Epidermal melanocyte (primary cell): ENCODE measurements around the gene HIPK2.

ENCODE experiments used
- DNase-seq: peaks from one replicate; pipeline ENCODE4 v3.0.0; 2011; ENCODE audit warnings: low spot score; ENCODE audit not compliant: insufficient read length

HIPK2 gene

DNA sequence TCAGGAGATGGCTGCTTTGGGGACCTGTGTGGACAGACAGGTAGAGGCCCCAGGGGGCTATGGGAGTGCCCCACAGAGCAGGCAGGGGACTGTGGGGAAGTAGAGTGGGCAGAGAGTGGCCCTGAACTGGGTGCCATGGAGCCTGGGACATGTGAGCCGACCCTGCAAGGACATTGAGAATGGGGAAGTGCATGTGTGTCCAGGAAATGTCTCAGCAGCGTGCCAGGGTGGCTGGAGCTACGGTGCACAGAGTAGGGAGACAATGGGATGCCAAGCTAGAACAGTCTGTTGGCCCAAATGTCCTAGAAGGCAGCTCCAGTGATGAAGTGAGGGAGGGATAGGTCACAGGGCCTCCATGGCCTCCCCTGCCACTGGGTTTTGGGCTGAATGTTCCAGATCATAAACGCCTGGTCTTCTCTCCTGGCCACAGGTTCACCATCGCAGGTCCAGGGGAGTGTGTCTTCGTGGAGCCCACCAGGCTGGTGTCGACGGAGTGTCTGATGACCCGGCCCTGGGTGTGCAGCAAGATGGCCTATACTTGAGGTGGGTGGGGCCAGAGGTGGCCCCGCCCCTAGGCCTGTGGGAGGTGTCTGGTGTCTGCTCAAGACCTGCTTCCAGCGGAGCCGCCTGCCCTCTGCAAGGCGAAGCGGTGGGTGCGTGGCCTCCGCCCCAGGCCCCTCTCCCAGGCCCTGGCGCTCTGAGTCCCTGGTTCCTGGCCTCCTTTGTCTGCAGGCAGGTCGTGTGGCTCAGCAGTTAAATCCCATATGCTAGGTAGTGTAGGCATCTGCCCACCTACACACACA is 233.8 kb downstream of the HIPK2 start:
- DNase-seq: no peak

DNA sequence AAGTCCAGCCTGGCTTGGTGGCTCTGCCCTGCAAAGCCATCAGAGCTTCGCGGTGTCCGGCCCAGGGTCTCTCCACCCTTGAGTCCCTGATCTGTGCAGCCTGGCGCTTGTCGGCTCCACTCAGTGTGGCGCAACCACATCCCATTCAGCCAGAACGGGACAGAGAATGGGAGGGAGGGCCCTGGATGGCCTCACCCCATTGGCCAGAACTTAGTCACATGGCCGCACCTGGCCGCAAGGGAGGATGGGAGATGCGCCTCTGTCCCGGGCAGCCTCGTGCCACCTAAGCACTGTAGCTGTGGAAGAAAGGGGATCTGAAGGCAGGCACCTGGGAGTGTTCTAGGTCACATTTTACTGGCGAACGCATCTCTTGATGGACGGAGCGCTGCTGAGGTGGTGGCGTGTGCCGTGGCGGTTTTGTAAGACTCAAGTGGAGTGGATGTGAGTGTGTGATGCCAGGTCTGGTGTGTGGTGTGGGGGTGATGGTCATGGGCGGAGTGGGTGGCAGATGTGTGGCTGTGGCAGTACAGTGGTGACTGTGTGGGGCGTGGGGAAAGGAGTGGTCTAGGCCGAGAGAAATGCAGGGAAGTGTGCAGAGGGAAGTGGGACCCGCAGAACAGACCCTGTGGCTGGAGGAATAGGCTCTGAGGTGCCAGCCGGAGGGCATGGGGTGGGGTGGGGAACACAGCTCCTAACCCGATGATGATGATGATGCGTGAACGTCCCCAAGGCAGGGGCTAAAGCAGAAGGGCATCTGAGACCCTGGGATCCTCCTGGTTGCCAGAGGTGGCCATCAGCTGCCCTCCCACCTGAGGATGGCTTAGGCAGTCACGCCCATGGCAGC is 235.3 kb downstream of the HIPK2 start:
- no peak for DNase-seq

DNA sequence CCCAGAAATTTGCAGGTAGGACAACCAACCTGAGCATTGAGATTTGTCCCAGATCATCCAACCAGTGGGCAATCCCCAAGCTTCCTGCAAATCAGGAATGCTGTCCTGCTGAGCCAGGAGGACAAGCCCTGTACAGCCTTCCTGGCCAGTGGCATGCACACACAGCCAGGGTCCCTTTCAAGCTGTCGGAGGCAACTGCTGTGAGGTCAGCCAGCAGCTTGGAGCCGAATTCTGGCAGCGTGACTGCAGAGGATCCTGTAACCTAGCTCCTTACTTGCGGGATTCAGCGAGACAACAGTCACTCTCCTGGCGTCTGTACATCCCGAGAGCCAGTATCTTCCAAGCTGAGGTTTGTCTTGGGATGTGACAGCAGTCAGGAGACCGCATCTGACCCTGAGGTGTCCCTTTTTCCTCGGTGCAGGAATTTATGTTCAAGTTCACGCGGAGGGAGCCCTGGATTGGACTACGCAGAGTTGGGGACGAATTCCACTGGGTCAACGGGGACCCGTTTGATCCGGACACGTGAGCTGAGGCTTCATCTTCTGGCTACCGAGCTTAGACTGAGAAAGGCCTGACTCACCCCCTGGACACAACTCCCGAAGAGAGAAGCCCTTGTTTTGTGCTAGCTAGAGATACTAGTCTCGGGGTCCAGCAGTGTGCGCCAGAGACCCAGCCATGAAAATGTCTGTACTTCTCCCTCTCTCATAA is 236.0 kb downstream of the HIPK2 start:
- DNase-seq: no peak

DNA sequence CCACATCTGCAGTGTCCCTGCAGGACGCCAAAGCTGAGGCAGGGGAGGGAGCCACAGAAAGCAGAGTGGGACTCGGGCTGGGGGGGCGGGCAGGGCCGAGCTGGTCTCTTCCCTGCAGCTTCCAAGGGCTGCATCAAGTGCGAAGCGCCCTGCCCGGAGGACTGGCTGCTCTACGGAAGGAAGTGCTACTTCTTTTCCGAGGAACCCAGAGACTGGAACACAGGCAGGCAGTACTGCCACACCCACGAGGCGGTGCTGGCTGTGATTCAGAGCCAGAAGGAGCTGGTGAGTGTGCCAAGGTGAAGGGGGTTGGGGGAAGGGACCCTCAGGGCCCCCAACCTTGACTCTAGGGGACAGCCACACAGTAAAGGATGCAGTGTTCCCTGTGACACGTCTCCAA is 237.6 kb downstream of the HIPK2 start:
- DNase-seq: no peak

DNA sequence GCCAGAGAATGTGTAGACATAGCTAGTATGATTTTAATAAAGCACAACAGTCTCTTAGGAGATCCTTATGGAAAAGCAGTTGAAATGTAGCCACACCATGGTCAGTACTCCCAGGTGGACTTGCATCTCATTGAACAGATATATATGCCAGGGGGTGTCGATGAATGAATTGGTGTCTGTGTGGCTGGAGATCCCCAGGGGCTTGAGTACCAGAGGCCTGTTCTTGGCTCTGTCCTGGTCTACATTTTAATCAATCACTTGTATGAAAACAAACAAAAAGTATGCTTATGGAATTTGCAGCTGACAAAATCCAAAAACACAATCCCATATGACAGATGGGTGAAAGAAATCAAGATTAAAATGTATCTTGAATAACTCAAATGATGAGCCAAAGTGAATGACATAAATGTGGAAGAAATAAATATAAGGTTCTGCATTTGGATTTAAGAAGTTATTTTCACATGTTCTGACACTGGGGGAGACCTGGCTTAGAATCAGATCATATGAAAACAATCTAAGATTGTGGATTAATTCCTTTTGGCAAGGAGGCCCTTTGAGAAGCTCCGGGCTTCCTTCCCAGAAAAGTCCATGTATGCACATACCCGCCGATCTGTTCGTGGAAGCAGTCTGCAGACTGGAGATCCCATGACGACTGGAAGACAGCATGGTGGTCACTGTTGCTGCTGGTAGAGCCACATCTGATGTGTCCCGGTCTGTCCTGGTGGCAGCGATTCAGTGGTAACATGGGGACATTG is 238.7 kb downstream of the HIPK2 start:
- DNase-seq: no peak

DNA sequence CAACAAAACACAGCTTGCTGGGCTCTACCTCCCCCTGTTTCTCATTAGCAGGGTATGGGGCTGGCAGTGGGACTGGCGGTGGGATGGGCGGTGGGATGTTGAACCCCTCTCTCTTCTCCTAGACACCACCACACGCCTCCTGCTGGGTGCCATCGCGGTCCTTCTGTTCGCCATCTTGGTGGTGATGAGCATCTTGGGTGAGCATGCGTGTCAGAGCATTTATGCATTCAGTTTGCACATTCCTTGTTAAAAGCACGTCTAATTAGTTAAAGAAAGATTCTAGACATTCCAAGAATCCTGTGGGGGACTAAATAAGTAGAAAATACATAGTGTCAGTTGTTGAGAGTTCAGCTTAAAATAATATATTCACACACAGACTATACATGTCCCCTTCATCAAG is 241.6 kb downstream of the HIPK2 start:
- DNase-seq: no peak

DNA sequence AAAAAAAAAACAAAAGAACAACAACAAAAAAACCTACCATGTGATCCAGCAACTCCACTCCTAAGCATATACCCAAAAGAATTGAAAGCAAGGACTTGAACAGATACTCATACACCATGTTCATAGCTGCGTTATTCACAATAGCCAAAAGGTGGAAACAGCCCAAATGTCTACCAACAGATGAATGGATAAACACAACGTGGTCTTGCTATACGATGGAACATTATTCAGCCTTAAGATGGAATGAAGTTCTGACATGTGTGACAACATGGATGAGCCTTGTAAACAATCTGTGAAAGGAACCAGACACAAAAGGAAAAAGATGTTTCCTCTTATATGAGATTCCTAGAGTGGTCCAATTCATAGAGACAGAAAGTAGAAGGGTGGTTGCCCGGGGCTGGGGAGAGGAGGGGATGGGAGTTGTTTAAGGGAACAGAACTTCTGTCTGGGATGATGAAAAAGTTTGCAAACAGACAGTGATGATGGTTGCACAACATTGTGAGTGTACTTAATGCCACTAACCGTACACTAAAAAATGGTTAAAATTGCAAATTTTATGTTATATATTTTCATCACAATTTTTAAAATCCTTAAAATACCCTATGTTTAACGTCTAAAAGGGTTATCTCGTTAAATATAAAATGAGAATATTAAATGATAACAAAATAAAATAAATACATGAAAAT is 242.7 kb downstream of the HIPK2 start:
- no peak for DNase-seq

DNA sequence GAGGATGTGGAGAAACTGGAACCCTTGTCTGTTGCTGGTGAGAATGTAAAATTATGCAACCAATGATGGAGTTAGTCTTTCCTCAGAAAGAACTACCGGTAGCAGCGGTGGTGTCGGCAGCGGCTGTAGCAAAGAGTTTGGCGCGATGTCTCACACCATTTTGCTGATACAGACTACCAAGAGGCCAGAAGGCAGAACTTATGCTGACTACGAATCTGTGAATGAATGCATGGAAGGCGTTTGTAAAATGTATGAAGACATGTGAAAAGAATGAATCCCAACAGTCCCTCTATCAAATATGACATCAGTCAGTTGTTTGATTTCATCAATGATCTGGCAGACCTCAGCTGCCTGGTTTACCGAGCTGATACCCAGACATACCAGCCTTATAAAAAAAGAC is 243.7 kb downstream of the HIPK2 start:
- no peak for DNase-seq

DNA sequence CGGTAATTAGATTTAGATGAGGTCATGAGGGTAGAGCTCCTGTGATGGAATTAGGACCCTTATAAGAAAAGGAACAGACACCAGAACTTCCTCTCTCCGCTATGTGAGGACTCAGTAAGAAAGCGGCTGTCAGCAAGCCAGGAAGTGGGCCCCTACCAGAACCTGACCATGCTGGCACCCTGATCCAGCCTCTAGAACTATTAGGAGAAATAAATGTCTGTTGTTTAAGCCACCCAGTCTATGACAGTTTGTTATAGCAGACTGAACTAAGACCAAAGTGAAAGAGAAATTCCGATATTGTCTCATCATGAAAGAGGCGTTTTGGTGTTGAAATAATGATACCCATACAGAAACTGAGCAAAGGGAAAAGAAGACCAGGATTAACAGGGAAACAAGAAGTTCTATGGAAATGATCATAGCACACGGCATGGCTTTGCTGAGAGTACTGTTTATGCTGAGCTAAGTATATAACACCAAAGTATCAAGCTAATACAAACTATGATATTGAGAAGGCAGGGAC is 245.1 kb downstream of the HIPK2 start:
- no peak for DNase-seq

DNA sequence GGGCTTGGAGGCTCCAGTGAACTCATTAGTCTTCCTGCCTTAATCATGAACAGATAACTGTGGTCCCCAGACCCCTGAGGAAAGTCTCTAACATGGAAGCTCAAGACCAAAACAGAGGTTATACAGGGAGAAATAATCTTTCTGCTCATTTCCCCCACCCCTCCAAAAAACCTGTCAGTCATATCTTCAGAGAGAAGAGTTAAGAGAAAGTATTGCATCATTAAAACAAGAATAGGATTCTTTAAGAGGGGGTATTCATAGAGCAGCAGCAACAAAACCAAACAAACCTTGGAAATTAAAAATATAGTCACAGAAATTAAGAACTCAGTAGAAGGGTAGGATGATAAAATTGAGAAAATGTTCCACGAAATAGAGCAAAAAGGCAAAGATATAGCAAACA is 246.7 kb downstream of the HIPK2 start:
- no peak for DNase-seq

DNA sequence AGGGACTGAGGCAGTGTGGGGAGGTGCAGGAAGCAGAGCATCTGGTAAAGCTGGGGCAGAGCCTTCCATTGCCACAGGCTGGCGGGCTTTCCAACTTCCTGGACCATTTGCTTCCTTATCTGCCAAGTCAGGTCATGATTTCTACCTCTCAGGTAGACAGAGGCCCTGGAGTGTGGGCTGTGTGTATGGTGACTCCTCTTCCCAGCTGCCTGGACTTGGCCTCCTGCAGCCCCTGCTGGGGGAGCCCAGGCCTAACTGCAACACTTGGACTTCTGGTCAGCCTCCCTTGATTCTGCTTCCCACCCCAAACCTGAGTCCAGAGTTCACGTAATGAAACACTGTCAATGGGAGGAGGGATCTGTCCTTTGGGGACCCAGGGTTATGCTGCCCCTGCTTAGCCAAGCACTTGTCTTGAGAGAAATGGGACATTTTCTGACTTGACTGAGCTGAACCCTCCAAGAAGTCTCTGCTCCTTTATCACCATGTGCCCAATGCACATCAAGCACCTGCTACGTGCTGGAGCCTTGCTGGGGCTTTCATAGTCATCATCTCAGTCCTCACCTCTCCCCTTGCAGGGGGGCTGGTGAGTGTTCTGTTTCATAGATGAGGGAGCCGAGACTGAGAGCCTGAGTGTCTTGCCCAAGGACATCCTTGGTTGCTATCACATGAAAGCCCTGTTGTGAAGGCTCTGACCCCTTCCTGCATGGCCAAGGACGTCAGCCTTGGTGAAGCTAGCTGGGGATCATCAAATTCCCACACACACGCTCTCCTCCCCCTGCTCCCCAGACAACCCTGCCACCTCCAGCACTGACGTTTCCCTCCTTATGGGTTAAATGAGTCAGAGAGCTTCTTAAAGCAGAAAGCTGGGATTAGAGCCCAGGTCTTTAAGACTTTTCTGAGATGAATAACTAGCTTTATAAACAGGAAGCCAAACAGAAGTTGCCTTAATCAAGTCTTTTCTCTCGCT is 250.9 kb downstream of the HIPK2 start:
- no peak for DNase-seq

DNA sequence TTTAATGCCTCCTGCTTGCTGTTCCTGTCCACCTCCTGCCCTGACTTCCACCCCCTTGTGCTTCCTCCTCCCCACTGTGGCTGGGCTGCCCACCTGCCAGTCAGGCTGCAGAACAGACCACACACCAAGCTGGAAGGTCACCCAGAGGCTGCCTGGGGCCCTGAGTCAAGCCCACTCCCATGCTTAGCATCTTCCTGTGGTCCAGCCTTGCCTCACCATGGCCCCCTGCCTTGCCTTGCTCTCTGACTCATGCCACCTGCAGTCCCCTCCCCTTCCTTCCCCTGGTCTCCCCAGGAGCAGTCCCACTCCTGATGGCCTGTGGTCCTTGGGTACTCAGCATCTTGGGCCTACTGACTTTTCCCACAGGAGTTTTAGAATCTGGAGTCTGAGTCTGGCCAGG is 252.0 kb downstream of the HIPK2 start:
- no peak for DNase-seq

DNA sequence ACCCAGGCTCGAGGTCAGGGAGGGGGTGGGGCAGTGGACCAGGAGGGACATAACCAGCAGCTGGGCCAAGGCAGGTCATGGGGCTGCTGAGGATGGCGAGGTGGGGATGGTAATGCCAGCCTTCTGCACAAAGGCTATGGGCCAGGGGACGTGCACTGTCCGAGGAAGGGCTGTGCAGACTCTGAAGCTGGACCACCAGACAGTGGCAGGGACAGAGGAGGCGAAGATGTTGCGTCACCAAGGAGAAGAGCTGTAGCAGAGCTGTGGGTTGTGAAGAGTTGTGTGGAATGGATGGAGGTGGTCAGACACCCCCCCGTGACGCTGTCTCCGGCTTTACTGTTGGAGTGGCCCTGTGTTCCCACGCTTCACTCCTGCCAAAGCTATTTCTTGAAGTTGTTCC is 252.6 kb downstream of the HIPK2 start:
- DNase-seq: no peak

DNA sequence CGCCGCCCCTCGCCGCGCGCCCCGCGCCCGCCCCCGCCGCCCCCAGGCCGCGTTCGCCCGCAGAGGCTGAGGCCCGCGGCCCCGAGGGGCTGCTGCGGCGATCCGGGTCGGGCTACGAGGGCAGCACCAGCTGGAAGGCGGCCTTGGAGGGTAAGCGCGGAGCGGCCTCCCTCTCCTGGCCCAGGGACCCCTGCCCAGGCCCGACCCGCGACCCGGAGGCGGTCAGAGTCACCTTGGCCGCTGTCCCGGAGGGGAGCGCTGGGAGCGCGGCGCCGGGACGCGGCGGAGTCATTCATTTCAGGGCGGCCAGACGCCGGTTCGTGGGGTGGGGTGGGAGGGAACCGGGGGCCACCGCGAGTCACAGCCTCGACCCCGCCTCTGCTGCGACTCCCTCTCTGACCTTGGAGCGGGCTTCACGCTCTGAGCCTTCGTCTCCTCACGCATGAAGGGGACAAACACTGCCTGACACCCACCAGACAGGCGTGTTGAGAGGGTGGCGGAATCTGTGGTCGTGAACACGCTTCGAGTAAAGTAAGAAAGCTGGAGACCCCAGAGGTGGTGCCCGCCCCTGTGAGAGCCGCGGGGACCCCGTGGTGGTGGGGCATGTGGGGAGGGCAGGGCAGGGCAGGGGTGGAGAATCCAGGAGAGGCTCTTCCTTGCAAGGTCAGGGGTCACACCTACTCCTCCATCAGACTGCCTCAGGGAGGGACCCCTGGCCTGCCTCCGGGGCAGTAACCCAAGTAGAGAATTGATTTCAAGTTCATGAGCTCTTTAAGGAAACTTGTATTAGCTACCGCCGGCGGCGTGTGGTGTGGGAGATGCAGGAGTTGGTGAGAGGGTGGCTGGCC is 253.6 kb downstream of the HIPK2 start:
- DNase-seq: no peak

DNA sequence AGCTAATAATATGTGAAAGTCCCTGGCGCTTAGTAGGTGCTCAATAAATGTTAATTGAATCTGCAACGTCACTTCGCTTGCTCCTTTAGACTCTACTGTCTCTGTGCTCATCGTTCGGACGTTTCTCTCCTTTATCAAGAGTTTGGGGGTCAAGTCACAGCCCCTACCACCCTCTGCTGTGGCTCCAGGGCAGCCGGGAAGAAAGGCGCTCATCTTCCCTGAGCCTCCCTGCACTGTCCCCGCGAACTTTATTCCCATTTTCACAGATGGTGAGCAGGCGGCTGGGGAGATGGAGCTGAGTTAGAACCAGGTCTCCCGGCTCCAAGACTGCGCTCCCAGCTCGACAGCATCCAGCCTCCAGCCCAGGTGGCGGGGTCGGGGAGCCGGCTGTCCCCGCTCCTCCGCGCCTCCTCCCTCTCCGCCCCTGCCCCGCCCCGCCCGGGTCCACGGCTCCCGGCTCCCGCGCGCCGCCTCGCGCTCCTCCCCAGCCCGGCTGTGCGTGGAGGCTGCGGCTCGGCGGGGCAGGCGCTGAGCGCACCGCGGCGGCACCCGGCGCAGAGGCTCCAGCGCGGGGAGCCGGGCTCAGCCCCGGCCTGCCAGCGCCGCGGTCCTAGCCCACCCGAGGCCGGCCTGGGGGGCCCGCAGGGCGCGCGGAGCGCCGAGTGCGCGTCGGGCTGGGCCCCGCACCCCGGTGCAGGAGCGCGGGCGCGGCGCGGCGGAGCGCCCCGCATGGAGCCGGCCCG is 254.4 kb downstream of the HIPK2 start, which contains the start of gene CLEC2L:
Gene CLEC2L, plus strand, starts transcription at position 487 of the 743 bp plus-strand sequence. Its CDS starts 243 bp downstream, at position 730.
- no peak for DNase-seq

DNA sequence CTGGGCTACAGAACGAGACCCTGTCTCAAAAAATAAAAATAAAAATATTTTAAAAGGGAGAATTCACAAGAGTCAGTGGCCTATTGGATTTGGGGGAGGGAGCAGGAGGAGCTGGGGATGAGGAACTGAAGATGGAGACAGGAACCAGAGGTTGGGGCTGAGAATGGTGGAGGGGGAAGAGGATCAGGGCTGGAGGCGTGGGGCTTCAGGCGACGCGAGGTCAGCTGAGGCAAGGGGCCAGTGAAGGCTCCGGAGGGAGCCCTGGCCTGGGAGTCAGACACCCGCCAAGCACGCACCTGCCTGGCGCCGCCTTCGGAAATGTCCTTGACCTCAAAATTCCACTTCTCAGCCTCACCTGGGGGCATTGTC is 255.0 kb downstream of the HIPK2 start:
- no peak for DNase-seq

DNA sequence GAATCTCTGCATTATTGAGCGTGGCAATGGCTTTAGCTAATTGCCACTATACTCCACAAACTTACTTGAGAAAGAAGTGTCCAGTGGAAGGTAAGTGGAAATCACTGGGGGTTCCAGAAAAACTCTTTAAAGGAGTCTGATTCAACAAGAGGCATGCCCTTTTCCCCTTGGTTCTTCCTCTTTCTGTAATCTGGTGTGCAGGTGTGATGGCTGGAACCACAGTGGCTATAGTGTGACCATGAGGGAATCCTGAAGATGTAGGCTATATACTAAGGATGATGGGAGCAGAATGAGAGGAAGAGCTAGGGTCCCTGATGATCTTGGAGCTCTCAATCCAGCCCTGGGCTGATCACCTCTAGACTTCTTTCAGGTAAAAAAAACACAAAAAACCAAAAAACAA is 256.4 kb downstream of the HIPK2 start:
- DNase-seq: no peak

DNA sequence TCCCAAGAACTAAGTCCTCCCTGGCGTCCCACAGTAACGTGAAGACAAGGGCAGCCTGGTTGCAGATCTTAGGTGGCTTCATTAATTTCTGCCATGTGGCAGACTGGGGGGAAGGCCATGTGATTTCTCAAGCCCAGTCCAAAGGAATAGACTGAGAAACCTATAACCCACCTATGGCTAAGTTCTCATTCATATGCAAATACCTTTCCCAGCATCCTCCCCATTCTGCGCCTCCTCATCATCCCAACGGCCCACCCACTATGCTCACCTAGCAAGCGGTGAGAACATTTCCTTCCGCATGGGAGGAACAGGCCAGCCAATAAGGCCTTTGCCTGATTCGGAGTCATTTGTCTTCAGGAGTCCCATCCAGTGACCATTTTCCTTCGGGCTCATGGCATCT is 262.5 kb downstream of the HIPK2 start:
- no peak for DNase-seq
